Fibroblast of villous mesenchyme (primary cell): ENCODE results near the gene PGAM5. TPM values are rescaled to one million over a fixed set of nuclear protein-coding genes. Genes with fewer than 3 reads are reported as not detected.

Source experiments
- DNase-seq: peaks from one replicate; pipeline ENCODE4 v3.0.0-alpha.2; 2010; ENCODE audit warnings: low read depth
- H3K4me3 ChIP-seq: 2 replicates; pipeline ENCODE4 v1.5.1; 2011; ENCODE audit warnings: low read depth, mild to moderate bottlenecking, low read length
- total RNA-seq: library from RNA; depleted of rRNA; stranded (reverse); fragments of >200 nt; gene quantifications from 2 replicates; pipeline ENCODE4 v1.2.3, GENCODE V29; 2012
- TF ChIP-seq, protein P1 (sequence below): IDR thresholded peaks from 2 replicates; pipeline ENCODE4 v1.5.1; 2012; ENCODE audit warnings: low read depth, mild to moderate bottlenecking, low read length; ENCODE audit not compliant: insufficient read depth

The PGAM5 gene
- total RNA-seq, 1 donor, result 39.3 TPM

DNA sequence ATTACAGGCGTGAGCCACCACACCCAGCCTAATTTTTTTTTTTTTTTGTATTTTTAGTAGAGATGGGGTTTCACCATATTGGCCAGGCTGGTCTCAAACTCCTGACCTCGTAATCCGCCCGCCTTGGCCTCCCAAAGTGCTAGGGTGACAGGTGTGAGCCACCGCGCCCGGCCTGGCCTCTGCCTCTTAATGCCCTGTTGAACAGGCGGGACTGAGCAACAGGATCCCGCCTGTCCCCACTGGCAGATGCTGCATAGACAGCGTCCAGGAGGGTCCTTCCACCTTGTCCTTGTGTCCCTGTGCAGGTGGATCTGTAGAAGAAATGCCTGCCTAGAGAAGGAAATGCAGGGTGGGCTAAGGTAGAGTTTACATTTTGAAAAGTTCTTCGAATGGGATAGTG lies 5.7 kb downstream of the PGAM5 start:
- no peak for DNase-seq
- H3K4me3 ChIP-seq, result no peak overlapping the region
- TF ChIP-seq, protein P1, sequence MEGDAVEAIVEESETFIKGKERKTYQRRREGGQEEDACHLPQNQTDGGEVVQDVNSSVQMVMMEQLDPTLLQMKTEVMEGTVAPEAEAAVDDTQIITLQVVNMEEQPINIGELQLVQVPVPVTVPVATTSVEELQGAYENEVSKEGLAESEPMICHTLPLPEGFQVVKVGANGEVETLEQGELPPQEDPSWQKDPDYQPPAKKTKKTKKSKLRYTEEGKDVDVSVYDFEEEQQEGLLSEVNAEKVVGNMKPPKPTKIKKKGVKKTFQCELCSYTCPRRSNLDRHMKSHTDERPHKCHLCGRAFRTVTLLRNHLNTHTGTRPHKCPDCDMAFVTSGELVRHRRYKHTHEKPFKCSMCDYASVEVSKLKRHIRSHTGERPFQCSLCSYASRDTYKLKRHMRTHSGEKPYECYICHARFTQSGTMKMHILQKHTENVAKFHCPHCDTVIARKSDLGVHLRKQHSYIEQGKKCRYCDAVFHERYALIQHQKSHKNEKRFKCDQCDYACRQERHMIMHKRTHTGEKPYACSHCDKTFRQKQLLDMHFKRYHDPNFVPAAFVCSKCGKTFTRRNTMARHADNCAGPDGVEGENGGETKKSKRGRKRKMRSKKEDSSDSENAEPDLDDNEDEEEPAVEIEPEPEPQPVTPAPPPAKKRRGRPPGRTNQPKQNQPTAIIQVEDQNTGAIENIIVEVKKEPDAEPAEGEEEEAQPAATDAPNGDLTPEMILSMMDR, result no peak

DNA sequence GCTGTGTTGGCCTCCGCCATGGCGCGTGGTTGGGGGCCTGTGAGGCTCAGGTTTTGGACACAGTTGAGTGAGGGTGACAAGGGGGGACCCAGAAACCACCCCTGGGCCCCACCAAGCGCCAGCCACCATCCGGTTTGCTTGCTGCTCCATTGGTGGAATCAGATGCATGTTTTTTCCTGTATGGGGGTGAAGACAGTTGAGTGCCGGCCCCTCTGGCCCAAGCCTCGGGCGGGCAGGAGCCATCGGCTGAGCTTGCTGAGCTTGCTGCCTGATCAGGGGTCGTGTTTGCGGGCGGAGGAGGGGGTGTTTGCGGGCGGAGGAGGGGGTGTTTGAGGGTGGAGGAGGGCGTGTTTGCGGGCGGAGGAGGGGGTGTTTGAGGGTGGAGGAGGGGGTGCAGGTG lies 6.4 kb downstream of the PGAM5 start:
- no peak for DNase-seq
- no peak overlapping the region for H3K4me3 ChIP-seq
- TF ChIP-seq, protein P1, result no peak

DNA sequence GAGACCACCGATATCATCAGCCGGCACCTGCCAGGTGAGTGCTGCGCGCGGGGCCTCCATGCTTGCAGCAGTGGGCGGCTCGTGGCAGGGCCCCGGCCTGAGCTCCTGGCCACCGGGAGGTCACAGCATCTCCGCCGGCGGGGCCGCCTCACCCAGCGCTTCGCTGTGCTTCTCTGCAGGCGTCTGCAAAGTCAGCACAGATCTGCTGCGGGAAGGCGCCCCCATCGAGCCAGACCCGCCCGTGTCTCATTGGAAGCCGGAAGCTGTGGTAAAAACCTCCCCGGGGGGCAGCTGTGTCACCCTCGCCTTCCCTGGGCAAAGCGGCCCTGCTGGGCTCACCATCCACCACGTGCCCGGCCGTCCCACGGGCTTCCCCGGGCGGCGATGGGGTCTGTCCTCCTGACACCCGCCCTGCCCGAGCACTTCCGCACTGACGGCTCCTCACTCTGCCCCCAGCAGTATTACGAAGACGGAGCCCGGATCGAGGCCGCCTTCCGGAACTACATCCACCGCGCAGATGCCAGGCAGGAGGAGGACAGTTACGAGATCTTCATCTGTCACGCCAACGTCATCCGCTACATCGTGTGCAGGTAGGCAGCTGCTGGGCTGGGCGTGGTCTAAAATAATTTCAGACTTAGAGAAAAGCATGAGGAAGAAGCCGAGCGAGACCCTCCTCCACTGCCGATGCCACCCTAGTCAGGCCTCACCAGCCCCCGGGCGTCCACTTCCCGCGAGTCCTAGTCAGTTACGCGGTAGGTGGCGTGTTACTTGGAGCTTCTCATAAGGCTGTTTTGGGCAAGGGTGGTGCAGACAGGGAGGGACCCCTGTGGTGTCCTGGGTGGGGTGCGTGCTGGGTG lies 7.1 kb downstream of the PGAM5 start:
- no peak for DNase-seq

DNA sequence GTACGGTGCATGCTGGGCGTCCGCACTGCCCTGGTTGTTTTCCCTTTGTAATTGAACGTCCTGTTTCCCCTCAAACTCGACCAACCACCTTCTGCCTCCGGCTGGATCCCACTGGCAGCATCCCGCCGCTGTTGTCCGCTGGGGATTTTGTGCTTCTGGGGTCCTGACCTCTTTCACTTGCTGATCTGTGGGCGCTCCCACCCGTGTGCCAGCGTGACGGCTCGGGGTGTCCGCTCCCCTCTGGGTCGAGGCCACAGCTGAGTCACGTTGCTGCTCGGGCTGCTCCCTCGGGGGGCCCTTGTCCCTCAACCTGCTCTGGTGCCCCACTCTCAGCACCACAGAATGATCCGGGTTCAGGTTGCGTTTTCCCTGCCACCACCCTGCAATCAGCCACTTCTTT lies 8.0 kb downstream of the PGAM5 start:
- TF ChIP-seq, protein P1, result no peak
- DNase-seq, result no peak
- H3K4me3 ChIP-seq, result no peak overlapping the region

More for the DNA sequence above, 7.1 kb downstream of the PGAM5 start:
- TF ChIP-seq, protein P1, result no peak
- H3K4me3 ChIP-seq, result no peak overlapping the region

DNA sequence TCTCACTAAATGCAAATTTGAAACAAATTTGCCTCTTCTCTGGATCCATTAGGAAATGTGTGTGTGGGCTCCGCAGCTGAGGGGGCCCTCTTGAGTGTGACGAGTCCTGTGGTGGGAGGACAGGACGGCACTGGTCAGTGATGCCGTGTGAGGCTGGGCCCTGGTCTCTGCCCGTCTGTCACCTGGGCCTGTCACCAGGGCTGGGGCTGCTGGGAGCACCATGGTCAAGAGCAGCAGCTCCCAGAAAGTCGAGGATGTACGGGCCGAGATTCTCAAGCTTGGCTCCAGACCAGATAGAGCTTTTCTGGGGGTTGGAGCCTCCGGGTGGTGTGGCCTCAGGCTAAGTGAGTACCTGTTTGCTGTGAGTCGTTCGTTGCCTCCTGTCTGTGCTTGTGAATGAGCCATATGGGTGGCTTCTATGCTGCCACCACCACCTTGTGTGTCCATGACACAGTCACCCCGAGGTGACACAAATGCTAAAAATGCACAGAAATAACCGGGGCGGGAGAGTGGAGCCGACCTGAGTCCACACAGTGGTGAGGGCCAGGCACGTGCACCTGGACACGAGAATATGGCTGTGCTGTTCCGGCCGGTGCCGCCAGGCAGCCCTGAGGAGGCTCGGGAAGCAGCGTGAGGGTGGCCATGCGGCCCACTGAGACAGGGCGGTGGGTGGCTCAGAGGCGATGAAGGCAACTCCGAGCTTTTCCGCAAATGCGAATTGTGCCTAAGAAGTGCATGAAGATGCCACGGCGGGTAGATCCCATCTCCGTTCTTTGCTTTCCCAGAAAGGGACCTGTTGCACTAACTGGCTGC lies 8.7 kb downstream of the PGAM5 start:
- TF ChIP-seq, protein P1, result no peak
- no peak overlapping the region for H3K4me3 ChIP-seq
- no peak for DNase-seq

DNA sequence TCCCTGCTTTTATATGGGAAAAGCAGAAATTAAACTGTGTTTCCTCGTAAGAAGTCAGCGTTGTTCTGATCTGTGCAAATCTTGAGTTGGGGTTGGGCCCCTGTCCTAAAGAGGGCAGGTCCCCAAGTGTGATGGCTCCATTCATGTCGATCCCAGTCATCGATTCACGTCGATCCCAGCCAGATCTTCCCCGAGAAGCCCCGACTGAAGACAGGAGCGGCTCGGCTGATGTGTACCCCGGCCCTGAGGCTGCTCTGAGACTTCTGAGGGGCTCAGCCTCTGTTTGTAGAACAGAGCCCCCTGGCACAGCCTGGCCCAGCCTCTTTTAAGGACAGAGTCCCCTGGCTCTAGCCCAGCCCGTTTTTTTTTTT lies 9.3 kb downstream of the PGAM5 start:
- no peak overlapping the region for H3K4me3 ChIP-seq
- no peak for DNase-seq
- TF ChIP-seq, protein P1, result no peak
